Sigmoid colon (tissue), 7 donors: ENCODE measurements around the gene BRI3. TPM values are rescaled to one million over a fixed set of nuclear protein-coding genes. Genes with fewer than 3 reads are reported as not detected.

Experiments used
- DNase-seq: peaks from one replicate; pipeline ENCODE4 v3.0.0-alpha.2; 2019
- H3K27ac ChIP-seq, 4 donors: fragments of 200-600 bp; sonication (generic); one replicate each; pipeline ENCODE4 v1.5.1; 2016 to 2019; ENCODE audit warnings: mild to moderate bottlenecking in 1 of 4
- H3K27me3 ChIP-seq, 3 donors: fragments of 200-600 bp; sonication (generic); one replicate each; pipeline ENCODE4 v1.5.1; 2019; ENCODE audit warnings: mild to moderate bottlenecking in 1 of 3
- H3K36me3 ChIP-seq, 4 donors: fragments of 200-600 bp; sonication (generic); one replicate each; pipeline ENCODE4 v1.5.1; 2016 to 2019
- H3K4me1 ChIP-seq, 4 donors: fragments of 200-600 bp; sonication (generic); one replicate each; pipeline ENCODE4 v1.5.1; 2017 to 2019
- H3K4me3 ChIP-seq, 4 donors: fragments of 200-600 bp; sonication (generic); one replicate each; pipeline ENCODE4 v1.5.1; 2017 to 2019; ENCODE audit warnings: mild to moderate bottlenecking in 2 of 4, moderate library complexity in 1 of 4
- H3K9me3 ChIP-seq, 4 donors: fragments of 200-600 bp in 3 of 4; sonication (generic) in 3 of 4; one replicate each; pipeline versions ENCODE4 v1.5.1 to v1.6.1; 2013 to 2019
- EP300 ChIP-seq, 4 donors: sonication (generic); formaldehyde crosslinking; IDR thresholded peaks; one replicate each; pipeline ENCODE4 v1.6.1; 2017; ENCODE audit warnings: antibody characterized with exemption in 4 of 4
- POLR2A ChIP-seq, 2 donors: fragments of 450-650 bp; IDR thresholded peaks; one replicate each; pipeline ENCODE4 v1.6.1; 2016; ENCODE audit warnings: antibody characterized with exemption in 2 of 2, mild to moderate bottlenecking in 2 of 2, moderate library complexity in 2 of 2
- POLR2AphosphoS5 ChIP-seq, 4 donors: sonication (generic); formaldehyde crosslinking; IDR thresholded peaks; one replicate each; pipeline ENCODE4 v1.6.1; 2017; ENCODE audit warnings: antibody characterized with exemption in 4 of 4
- WGBS, 2 donors: extraction: QIAGEN DNeasy Blood & Tissue Kit; methylation state at CpG; one replicate each; pipeline ENCODE4 v1.1.7; 2013; 5-methylcytosine and 5-hydroxymethylcytosine counted together
- intact Hi-C: fragments of 100-400 bp; cut with DNase I; formaldehyde crosslinking; loops from one replicate; pipeline ENCODE4 v1.15.1; 2023
- polyA plus RNA-seq, 3 donors: library from polyadenylated mRNA; stranded (reverse); fragments of 200-250 nt; gene quantifications; one replicate each; pipeline ENCODE4 v1.2.3, GENCODE V29; 2013
- total RNA-seq, 4 donors: library from RNA; depleted of rRNA; stranded (reverse); fragments of >200 nt; gene quantifications; one replicate each; pipeline ENCODE4 v1.1.0, GENCODE V29; 2016
- TF ChIP-seq, protein P1 (sequence below), 4 experiments: fragments of 450-650 bp in 3 of 4; fragments of 200-600 bp in 1 of 4; IDR thresholded peaks; one replicate each; pipeline ENCODE4 v1.5.1; 2016 to 2019; ENCODE audit warnings: antibody characterized with exemption in 4 of 4, mild to moderate bottlenecking in 3 of 4, moderate library complexity in 2 of 4
- donor health status: healthy with polysubstance abuse.
- donor health status: Bipolar disorder and iron deficiency.
- donor health status: healthy.

BRI3 gene
- total and polyA plus RNA-seq, 7 donors, result 44.9 to 344 (median 61.8) TPM

GRCh38 chr7:98297626-98298286, 16.3 kb downstream of the BRI3 start:
- H3K27ac ChIP-seq, result no peak overlapping the region

DNA sequence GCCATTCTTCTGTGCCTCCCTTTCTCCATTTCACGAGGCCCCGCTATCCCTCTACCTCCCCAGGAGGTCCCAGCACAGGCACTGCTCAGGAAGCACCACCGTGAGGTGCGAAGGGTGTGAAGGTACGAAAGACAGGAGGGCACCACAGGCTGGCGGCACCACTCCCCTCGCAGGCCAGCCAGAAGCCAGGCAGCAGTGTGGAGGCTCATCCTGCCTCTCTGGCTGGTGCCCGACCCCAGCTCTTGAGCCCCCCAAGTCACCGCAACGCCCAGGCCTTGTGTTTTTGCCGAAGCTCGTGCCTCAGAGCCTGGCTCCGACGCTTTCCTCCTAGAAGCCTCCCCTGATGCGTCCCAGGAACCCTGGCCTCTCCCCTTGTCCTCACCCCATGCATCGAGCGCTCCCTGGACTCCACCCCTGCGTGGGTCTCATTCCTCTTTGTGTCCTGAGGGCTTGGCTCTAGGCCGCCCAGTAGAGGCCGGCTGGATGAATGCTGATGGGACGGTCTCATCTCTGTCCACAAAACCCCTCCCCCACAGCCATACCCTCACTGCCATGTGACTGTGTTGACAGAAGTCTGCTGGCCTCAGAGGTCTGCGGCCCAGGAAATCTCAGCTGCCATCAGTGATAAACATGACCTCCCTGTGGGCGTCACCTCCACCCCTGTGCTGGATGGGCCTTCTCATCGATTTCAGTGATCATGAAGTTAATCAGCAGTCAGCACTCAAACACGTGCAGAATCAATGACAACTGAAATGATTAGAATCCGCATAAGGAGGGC, 19.3 kb downstream of the BRI3 start:
- 91 to 93% methylated on average over 26 of the region's 26 CpGs for WGBS, 2 donors
- DNase-seq, result no peak
- Histone ChIP-seq H3K27me3 (no peaks in the 10 kb centered on the region), H3K27ac (no peak overlapping the region), H3K36me3 (peaks cover 0 to 3% (median 0%) of the 10 kb centered on the region in 4 donors), H3K4me3 (no peak overlapping the region), H3K4me1 (peaks cover 0 to 7% (median 0%) of the 10 kb centered on the region in 4 donors), H3K9me3 (no peaks in the 10 kb centered on the region)
- intact Hi-C loops, result no loop called here
- TF ChIP-seq EP300 (IDR thresholded peaks at IDR 0.05) (no peak), POLR2A (IDR thresholded peaks at IDR 0.05) (no peak), POLR2AphosphoS5 (IDR thresholded peaks at IDR 0.05) (no peak)
- TF ChIP-seq, protein P1, sequence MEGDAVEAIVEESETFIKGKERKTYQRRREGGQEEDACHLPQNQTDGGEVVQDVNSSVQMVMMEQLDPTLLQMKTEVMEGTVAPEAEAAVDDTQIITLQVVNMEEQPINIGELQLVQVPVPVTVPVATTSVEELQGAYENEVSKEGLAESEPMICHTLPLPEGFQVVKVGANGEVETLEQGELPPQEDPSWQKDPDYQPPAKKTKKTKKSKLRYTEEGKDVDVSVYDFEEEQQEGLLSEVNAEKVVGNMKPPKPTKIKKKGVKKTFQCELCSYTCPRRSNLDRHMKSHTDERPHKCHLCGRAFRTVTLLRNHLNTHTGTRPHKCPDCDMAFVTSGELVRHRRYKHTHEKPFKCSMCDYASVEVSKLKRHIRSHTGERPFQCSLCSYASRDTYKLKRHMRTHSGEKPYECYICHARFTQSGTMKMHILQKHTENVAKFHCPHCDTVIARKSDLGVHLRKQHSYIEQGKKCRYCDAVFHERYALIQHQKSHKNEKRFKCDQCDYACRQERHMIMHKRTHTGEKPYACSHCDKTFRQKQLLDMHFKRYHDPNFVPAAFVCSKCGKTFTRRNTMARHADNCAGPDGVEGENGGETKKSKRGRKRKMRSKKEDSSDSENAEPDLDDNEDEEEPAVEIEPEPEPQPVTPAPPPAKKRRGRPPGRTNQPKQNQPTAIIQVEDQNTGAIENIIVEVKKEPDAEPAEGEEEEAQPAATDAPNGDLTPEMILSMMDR (IDR thresholded peaks at IDR 0.05), result no peak

More at GRCh38 chr7:98297626-98298286, 16.3 kb downstream of the BRI3 start:
- Histone ChIP-seq H3K4me3 (no peak overlapping the region), H3K36me3 (peaks cover 3 to 19% (median 12%) of the 10 kb centered on the region in 4 donors), H3K9me3 (no peaks in the 10 kb centered on the region), H3K4me1 (peaks cover 0 to 17% (median 3%) of the 10 kb centered on the region in 4 donors), H3K27me3 (no peaks in the 10 kb centered on the region)
- intact Hi-C loops, result no loop called here
- no peak for TF ChIP-seq POLR2A (IDR thresholded peaks at IDR 0.05)
- no peak for TF ChIP-seq POLR2AphosphoS5 (IDR thresholded peaks at IDR 0.05)
- TF ChIP-seq, protein P1 (IDR thresholded peaks at IDR 0.05), result no peak
- no peak for TF ChIP-seq EP300 (IDR thresholded peaks at IDR 0.05)
- DNase-seq, result no peak
- 88 to 91% methylated on average over 21 of the region's 21 CpGs for WGBS, 2 donors

DNA sequence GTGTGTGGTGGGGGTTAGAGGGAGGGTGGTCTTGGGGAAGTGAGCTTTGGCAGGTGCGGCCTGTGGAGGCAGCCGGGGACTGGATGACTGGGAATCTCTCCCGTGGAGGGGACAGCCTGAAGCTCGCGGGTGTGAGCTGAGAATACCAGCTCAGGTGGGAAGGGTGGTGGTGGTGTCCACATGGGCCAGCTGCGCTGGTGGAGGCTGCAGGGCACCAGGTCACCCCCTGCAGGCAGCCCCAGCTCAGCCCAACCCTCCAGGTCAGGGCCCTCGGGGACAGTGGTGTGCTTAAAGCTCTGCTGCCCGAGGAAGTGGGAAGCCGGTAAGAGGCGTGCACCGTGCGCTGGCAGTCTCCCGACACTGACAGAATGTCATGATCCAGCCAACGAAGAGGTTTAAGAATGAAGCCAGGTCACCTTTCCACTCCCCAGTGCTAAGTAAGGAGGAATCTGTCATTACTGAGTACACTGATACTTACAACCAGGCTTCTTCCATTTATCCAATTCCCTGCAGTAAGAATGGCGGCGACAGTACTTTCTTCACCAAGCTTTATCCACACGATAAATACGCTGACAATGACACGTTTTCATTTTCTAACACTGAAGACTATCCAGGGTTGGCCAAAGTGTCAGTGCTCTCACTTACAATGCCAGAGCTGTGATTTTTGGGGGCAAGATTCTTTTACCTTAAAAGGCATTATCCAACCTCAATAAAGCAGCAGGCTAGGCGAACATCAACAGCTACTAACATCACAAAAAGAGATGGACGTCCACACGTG, 20.4 kb downstream of the BRI3 start:
- peaks cover 0 to 7% (median 0%) of the 10 kb centered on the region in 4 donors for H3K4me1 ChIP-seq
- TF ChIP-seq POLR2A (IDR thresholded peaks at IDR 0.05) (no peak), POLR2AphosphoS5 (IDR thresholded peaks at IDR 0.05) (no peak), EP300 (IDR thresholded peaks at IDR 0.05) (no peak)
- TF ChIP-seq, protein P1 (IDR thresholded peaks at IDR 0.05), result no peak
- H3K9me3 ChIP-seq, result no peaks in the 10 kb centered on the region
- intact Hi-C loops, result no loop called here
- no peak overlapping the region for H3K4me3 ChIP-seq
- no peak overlapping the region for H3K27ac ChIP-seq
- 94% methylated on average over 22 of the region's 22 CpGs for WGBS, 2 donors
- H3K27me3 ChIP-seq, result no peaks in the 10 kb centered on the region
- H3K36me3 ChIP-seq, result peaks cover 0 to 4% (median 0%) of the 10 kb centered on the region in 4 donors
- DNase-seq, result no peak

- no peaks in the 10 kb centered on the region for H3K27me3 ChIP-seq
- no peaks in the 10 kb centered on the region for H3K4me1 ChIP-seq
- intact Hi-C loops, result no loop called here
- no peak for DNase-seq
- no peaks in the 10 kb centered on the region for H3K9me3 ChIP-seq
- TF ChIP-seq EP300 (IDR thresholded peaks at IDR 0.05), result no peak
- TF ChIP-seq POLR2AphosphoS5 (IDR thresholded peaks at IDR 0.05), result no peak
- no peak for TF ChIP-seq POLR2A (IDR thresholded peaks at IDR 0.05)
- TF ChIP-seq, protein P1 (IDR thresholded peaks at IDR 0.05), result no peak
- no peak overlapping the region for H3K27ac ChIP-seq
- peaks cover 0 to 17% (median 2%) of the 10 kb centered on the region in 4 donors for H3K36me3 ChIP-seq
- no peak overlapping the region for H3K4me3 ChIP-seq
- 93 to 95% methylated on average over 19 of the region's 19 CpGs for WGBS, 2 donors
Observed at GRCh38 chr7:98303176-98303865, 21.8 kb downstream of the BRI3 start.
